ENCODE data around the gene CKS1B.

DNA sequence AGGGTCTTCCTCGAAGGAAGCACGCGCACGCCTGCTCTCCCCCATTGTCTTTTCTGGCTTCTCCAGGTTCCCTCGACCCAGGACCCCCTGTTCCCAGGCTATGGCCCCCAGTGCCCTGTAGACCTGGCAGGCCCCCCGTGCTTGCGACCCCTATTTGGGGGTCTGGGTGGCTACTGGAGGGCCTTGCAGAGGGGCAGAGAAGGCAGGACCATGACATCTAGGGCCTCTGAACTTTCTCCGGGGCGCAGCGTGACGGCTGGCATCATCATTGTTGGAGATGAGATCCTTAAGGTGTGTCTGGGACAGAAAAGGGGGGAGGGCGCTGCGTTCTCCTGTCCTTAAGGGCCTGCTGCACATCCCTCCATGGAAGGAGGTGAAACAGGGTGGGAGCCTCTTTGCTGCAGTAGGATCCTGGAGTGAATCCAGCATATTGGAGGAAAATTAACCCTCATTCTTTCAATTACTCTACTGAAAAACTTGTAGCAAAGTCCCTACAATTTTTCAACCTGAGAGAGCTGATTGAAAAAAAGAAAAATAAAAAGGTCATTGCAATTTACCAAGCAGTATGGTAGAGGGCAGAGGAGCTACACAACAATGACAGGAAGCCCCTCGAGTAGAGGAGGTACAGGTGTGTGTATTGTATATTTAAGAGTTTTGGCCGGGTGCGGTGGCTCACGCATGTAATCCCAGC is 9.4 kb downstream of the CKS1B start:
- TF ChIP-seq, protein P1, sequence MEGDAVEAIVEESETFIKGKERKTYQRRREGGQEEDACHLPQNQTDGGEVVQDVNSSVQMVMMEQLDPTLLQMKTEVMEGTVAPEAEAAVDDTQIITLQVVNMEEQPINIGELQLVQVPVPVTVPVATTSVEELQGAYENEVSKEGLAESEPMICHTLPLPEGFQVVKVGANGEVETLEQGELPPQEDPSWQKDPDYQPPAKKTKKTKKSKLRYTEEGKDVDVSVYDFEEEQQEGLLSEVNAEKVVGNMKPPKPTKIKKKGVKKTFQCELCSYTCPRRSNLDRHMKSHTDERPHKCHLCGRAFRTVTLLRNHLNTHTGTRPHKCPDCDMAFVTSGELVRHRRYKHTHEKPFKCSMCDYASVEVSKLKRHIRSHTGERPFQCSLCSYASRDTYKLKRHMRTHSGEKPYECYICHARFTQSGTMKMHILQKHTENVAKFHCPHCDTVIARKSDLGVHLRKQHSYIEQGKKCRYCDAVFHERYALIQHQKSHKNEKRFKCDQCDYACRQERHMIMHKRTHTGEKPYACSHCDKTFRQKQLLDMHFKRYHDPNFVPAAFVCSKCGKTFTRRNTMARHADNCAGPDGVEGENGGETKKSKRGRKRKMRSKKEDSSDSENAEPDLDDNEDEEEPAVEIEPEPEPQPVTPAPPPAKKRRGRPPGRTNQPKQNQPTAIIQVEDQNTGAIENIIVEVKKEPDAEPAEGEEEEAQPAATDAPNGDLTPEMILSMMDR (IDR thresholded peaks at IDR 0.05 in 4 of 5, conservative IDR thresholded peaks at IDR 0.05 in 1 of 5): no peak
- TF ChIP-seq POLR2A (IDR thresholded peaks at IDR 0.05): no peak

Data from gastrocnemius medialis (tissue), 4 donors.